GM18909 (cell line): ENCODE data around the gene GSTT4.
"Not testable (repeated sequence)": the region's sequence is repeated elsewhere in the genome, so short reads cannot be mapped to it uniquely, and the experiment has no call there.

ENCODE experiments used
- ATAC-seq: cut with Tn5 transposase; IDR thresholded peaks from one replicate; pipeline ENCODE4 v1.9.1; 2021; ENCODE audit warnings: mild to moderate bottlenecking; ENCODE audit not compliant: unreplicated experiment, poor library complexity

The GSTT4 gene

DNA sequence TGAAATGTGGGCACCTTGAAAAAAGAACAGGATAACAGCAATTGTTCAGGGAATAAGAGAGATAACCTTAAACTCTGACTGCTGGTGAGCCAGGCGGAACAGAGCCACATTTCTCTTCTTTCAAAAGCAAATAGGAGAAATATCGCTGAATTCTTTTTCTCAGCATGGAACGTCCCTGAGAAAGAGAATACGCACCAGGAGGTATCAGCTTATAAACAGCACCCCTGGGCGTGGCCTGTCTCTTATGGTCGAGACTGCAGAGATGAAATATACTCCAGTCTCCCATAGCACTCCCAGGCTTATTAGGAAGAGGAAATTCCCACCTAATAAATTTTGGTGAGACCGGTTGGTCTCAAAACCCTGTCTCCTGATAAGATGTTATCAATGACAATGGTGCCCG is 49.4 kb downstream of the GSTT4 start:
- not testable (repeated sequence) for ATAC-seq

DNA sequence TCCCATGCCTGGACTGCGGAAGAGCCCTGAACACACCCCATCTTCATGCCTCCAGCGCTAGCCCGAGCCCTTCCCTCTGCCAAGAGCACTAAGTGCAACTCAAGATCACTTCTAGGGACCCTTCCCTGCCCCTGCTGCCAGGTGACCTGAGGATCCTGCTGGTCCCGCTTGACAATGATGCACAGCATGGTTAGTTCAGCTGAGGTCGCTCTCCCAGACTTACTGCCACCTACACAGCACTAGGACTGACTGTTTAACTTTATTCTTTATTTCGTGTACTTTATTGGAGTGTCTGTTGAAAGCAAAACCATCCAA is 50.3 kb downstream of the GSTT4 start:
- ATAC-seq = not testable (repeated sequence)

DNA sequence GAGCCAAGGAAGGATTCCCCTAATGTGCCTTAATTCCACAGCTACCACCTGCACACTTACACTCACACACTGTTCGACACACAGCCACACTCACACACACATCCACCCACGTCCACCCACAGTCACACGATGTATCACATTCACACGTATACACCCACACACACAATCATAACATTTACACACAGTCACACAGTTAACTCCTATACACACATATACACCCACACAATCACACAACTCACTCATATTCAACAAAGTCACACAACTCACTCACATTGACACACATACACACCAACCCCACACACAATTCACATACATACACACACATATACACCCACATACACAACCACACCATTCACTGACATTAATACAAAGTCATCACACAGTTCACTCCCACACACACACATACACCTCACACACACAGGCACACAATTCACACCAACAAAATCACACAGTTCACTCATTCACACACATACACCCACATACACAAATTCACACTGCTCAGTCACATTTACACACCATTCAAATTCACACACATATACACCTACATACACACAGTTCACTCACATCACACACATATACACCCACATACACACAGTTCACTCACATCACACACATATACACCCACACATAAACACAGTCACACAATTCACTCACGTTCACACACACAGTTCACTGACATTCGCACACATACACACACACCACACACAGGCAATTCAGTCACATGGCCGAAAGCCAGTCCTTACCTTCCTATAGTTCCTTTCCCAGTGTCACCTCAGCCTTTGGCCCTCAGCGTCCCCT is 50.9 kb downstream of the GSTT4 start:
- ATAC-seq = not testable (repeated sequence)

DNA sequence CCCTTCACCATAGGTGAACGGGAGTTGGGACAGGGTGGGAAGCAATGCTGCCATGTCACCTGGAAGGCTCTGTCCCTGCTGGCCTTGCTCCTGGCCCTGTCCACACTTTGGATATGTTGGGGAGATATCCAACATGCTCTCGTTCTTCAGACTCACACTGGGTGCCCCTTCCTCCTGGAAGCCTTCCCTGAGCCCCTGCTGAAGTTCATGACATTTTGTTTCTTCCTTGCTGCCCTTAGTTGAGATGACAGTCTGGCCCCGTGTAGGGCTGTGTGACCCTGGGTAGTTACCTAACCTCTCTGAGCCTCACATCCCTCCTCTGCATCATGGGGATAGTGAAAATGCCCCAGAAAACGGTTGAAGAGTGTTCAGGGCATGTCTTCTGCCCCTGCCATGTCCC is 51.8 kb downstream of the GSTT4 start:
- ATAC-seq = not testable (repeated sequence)

DNA sequence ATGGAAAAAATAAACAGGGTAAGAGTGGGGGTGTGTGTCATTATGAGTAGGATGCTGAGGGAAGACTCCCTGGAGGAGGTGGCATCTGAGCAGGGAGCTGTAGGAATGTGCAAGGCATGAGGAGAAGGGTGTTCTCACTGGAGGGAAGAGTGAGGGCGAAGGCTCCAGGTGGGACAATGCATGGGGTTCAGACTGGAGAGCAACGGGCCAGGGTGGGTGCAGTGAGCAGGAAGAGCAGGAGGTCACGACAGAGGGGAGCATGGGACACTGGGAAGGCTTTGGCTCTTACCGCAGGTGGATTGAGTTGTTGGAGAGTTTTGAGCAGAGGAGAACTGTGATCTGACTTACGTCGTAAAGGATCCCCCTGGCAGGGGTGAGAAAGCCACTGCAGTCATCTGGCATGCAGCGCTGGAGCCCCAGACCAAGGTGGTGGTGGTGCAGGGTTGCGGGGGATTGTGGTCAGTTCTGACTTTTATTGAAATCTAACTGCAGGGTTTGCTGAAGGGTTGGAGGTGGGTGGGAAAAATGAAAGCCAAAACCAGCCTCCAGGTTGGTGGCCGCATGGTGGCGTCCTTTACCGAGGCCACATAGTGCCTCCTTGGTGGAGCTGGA is 52.4 kb downstream of the GSTT4 start:
- ATAC-seq = not testable (repeated sequence)

DNA sequence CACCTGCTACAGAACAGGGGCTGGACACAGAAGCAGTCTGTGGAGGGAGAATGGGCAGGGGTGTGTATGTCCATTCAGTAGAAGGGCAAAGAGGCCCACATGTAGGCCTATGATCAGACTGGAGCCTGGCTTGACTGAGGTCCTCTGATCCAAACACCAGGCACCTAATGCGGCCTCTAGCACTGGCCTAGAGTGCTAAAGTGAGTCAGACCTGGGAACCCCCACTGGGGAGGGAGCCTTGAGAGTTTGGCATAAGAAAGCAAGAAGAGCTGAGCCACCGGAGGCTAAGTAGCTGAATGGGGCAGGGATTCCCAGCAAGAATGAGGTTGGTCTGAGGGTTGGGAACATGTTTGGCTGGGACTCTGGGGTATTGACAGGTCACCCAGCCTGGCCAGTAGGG is 53.9 kb downstream of the GSTT4 start:
- not testable (repeated sequence) for ATAC-seq

DNA sequence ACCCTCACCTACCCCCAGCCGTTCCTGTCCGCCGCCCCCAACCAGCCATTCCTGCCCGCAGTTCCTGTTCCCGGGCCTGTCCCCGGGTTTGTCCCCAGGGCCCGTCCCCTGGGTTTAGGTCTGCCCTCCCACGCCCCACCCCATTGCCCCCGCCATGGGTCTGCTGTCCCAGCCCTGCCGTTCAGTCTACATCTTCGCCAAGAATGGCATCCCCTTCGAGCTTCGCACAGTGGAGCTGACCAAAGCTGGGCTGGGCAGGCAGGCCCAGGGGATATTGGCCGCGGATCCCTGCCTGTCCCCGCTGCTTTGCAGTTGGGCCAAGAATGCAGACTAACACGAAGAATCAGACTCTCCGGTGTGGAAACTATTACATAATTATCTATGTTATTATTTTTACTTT is 55.5 kb downstream of the GSTT4 start:
- not testable (repeated sequence) for ATAC-seq
